ENCODE measurements around the gene TSPYL1.
"Not testable (repeated sequence)": the region's sequence is repeated elsewhere in the genome, so short reads cannot be mapped to it uniquely, and the experiment has no call there.

DNA sequence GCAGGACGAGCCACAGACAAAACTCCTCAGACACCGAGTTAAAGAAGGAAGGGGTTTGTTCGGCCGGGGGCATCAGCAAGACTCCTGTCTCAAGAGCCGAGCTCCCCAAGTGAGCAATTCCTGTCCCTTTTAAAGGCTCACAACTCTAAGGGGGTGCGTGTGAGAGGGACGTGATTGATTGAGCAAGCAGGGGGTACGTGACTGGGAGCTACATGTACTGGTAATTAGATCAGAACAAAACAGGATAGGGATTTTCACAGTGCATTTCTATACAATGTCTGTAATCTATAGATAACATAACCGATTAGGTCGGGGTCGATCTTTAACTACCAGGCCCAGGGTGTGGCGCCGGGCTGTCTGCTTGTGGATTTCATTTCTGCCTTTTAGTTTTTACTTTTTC, 42.2 kb upstream of the TSPYL1 start:
- TF ChIP-seq, protein P1, sequence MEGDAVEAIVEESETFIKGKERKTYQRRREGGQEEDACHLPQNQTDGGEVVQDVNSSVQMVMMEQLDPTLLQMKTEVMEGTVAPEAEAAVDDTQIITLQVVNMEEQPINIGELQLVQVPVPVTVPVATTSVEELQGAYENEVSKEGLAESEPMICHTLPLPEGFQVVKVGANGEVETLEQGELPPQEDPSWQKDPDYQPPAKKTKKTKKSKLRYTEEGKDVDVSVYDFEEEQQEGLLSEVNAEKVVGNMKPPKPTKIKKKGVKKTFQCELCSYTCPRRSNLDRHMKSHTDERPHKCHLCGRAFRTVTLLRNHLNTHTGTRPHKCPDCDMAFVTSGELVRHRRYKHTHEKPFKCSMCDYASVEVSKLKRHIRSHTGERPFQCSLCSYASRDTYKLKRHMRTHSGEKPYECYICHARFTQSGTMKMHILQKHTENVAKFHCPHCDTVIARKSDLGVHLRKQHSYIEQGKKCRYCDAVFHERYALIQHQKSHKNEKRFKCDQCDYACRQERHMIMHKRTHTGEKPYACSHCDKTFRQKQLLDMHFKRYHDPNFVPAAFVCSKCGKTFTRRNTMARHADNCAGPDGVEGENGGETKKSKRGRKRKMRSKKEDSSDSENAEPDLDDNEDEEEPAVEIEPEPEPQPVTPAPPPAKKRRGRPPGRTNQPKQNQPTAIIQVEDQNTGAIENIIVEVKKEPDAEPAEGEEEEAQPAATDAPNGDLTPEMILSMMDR (IDR thresholded peaks at IDR 0.05): not testable (repeated sequence)
- TF ChIP-seq POLR2A (IDR thresholded peaks at IDR 0.05): not testable (repeated sequence)

Measured in right lobe of liver (tissue), 4 donors.